GM12891 (cell line): ENCODE measurements around the gene VCP.

Experiments used
- POLR2A ChIP-seq: IDR thresholded peaks from 2 replicates; pipeline ENCODE4 v1.6.1; 2011; ENCODE audit warnings: low read depth, low read length, control low read depth
- POLR2AphosphoS5 ChIP-seq: IDR thresholded peaks from 2 replicates; pipeline ENCODE4 v1.6.1; 2011; ENCODE audit warnings: low read depth, low read length, control low read depth
- POU2F2 ChIP-seq: IDR thresholded peaks from 2 replicates; pipeline ENCODE4 v1.6.1; 2011; ENCODE audit warnings: low read depth, mild to moderate bottlenecking, control low read depth, low read length, moderate library complexity
- SPI1 ChIP-seq: IDR thresholded peaks from 2 replicates; pipeline ENCODE4 v1.6.1; 2011; ENCODE audit warnings: low read depth, low read length, control low read depth
- TAF1 ChIP-seq: IDR thresholded peaks from 2 replicates; pipeline ENCODE4 v1.6.1; 2011; ENCODE audit warnings: low read depth, low read length, control low read depth

DNA sequence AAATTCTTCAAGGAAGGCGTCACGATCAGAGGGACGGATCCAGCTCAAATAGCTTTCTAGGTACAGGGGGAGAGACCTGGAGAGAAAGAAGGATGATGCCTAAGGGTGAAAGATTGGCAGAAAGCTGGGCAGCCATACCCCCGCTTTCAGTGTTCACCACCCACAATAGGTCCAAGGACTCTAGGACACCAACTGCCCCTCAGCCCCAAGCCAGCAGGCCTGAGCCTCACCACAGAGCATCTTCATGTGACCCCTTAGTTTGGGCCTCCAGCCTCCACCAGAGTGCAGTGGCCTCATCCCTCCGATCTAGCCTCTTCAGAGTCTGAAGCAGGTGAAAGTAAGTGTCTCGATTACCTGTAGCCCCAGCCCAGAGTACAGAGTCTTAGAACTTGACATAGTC is 1.7 kb upstream of the VCP start:
- TF ChIP-seq POLR2A: no peak
- no peak for TF ChIP-seq TAF1
- TF ChIP-seq POLR2AphosphoS5: no peak
- TF ChIP-seq SPI1: no peak
- TF ChIP-seq POU2F2: no peak
